GM19043 (cell line): Measurements from ENCODE around the gene RABGAP1.
"Not testable (repeated sequence)": the region's sequence is repeated elsewhere in the genome, so short reads cannot be mapped to it uniquely, and the experiment has no call there.

ENCODE experiments used
- ATAC-seq: cut with Tn5 transposase; IDR thresholded peaks from one replicate; pipeline ENCODE4 v1.9.1; 2021; ENCODE audit warnings: low read depth; ENCODE audit not compliant: unreplicated experiment

The RABGAP1 gene

DNA sequence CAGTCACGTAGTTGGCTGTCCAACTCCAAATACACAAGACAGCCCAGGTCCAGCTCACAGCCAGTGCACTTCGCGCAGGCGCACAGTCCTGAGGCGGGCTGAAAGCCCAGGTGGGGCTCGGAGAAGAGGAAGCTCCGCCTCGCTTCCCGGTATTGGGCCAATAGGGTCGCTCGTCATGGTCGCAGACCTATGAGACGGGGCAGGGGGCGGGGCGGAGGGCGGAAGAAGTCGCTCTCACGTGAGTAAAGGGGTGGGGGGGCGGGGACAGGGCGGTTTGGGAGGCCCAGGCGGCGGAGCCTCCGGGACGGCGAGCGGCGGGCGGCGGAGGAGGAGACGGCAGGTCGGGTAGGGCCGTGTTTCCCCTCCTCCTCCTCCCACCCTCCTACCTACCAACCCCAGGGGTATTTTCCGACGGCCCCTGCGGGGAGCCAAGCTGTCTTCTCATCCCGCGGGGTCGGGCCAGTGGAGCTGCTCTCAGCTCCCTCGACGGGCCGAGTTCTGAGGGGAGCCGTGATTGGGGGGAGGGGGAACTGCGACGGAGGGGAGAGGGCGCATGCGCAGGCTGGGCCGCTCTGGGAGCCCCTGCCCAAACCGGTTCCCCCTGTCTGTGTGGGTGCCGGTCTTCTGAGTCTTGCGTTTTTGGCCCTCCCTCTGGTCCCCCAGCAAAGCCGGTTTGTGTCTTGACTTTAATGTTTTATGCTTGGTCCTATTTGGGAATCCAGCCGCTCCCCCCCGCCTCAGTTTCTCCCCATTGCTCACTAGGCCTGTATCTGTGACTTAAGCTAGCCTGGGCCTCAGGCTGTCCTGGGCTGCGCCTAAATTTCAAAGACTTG lies at the start of gene RABGAP1:
RABGAP1 (plus strand) TSS at position 272 of the 833 bp plus-strand sequence. CDS start 16,040 bp downstream, outside the sequence.
- ATAC-seq = peak; percentile 98

DNA sequence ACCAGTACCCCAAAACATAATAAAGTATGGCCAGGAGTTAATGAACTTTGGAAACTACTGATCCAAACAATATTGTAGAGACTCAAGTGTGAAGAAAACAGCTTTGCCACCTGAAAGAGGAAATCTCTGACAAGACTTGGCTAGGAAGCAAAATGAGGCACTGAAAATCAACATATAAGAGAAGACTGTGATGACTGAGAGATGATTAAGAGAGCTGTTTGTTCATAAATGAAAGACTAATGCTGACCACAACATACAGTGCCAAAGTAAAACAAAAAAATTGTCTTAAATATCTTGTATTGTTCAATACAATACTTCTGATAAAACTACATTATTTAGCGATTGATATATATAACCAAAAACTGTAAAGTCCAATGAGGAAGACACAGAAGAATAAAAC lies 42.9 kb upstream of the RABGAP1 start:
- no peak for ATAC-seq

DNA sequence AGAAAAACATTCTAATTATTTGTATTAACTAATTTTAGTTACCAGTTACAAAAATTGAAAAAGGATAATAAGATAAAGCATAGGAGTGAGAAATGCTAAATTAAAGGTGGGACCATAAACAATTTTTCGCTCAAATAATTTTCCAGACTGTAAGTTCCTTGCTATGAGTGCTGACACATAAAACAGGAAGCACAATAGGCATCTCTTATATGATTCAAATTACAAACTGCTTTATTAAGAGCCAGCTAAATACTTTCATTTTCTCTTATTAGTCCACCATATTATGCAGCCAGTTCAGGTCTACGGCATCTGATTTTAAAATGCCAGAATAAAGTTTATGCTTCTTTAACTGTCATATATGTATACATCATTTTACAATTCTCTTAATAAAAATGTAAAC lies 40.0 kb upstream of the RABGAP1 start:
- no peak for ATAC-seq

DNA sequence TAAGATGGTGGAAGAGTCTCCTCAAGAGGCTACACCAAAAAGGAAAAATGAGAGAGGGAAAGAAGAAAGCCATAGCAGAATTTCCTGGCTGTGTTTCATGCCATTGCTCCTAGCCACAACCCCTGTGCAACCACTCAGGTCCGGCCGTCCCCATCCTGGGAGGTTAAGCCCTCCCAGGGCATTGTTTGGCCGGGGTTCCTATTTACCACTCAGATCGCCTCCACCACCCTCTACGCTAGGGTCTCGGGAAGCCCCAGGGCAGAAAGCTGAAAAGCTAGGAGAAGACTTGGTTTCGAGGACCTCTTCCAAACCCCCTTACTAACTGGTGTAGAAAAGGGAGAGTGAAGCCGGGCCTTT lies 36.4 kb upstream of the RABGAP1 start:
- no peak for ATAC-seq

DNA sequence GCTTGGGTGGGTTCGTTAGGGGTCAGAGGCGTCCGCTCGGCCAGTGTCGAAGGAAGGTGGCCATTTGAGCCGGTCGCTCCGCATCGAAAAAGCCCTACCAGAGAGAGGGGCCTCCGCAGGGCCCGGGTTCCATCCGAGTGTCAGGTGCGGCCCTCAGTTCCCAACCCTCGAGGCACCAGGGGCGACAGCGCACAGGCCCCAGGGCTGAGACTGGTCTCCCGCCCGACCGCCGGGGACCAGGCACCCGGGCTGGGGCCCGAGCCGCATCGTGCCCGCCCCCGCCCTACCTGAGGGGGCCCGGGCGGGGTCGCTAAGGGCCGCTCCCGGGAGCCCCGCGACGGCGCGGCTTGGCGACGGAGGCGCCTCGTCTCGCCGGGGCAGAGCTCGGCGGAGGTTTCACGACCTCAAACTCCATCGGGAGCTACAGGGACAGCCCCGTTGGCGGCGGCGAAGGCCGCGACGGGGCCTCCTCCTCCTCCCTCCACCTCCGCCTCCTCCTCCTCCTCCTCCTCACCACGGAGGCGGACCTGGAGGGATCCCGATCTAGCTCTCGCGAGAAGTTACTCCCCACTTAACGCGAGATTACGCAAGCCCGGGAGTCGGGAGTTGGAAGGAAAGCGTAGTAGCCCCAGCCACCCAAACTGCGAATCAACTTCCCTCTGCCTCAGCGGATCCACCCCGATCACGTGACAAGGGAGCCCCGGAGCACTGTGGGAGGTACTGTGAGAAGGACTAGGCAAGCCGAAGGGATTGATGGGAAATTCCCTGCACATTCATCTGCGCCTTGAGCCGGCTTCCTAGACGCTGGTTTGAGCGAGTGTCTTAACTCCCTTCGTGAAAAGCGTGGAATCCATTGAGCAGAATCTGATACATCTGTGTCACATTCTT lies 35.8 kb upstream of the RABGAP1 start, which contains the start of gene RC3H2:
RC3H2 (minus strand) TSS at position 537 of the 888 bp plus-strand sequence. CDS start 7,850 bp downstream, outside the sequence.
- peak; percentile 82 for ATAC-seq

DNA sequence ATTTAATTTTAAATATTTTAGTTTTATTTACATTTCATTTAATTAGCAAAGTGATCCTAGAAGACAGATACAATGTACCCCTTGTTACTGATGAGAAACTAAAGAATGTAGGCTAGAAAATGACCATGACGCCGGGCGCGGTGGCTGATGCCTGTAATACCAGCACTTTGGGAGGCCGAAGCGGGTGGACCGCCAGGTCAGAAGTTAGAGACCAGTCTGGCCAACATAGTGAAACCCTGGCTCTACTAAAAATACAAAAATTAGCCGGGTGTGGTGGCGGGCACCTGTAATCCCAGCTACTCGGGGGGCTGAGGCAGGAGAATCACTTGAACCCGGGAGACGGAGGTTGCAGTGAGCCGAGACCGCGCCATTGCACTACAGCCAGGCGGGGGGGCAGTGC lies 34.7 kb upstream of the RABGAP1 start:
- not testable (repeated sequence) for ATAC-seq

DNA sequence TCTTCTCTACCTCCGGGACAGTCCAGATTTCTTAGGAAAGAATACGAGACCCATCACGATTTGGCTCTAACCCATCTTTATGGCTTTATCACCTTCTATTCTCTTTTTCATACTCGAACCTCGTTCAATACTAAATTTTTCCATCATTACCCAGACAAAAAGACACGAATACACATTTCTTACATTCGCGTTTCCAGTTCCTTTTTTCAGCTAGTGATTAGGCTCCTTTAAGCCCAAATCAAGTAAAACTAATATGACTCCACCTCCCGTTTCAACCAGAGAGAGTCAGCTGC lies 28.2 kb upstream of the RABGAP1 start:
- no peak for ATAC-seq

DNA sequence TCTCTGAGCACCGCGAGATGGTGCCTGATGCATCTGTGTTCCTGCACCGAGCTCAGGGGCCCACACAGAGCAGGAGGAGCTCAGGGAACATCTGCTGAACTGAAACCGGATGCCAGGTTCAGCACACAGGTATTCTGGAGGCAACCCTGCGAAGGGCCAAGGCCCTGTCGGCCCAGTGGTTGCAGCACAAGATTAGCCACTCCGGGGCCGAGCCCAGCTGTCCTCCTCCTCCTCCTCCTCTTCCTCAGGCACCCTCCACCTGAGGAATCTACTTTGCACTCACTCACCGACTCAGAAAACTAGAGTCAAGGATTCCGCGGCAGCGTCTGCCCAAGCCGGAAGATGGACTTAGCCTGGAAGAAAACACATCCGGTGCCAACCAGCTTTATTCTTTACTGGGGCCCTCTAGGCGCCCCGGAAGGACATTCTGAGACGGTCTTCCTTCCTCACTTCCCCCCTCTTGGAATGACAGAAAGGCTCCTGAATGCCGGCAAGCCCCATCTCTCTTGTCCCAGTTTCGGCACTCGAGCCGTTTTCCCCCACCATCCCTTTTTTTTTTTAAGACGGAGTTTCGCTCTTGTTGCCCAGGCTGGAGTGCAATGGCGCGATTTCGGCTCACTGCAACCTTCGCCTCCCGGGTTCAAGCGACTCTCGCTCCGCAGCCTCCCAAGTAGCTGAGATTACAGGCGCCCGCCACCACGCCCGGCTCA lies 27.7 kb upstream of the RABGAP1 start, which contains the start of gene ZBTB6:
ZBTB6 (minus strand) TSS at position 360 of the 710 bp plus-strand sequence. CDS start 1,251 bp downstream, outside the sequence.
- peak; percentile 97 for ATAC-seq

DNA sequence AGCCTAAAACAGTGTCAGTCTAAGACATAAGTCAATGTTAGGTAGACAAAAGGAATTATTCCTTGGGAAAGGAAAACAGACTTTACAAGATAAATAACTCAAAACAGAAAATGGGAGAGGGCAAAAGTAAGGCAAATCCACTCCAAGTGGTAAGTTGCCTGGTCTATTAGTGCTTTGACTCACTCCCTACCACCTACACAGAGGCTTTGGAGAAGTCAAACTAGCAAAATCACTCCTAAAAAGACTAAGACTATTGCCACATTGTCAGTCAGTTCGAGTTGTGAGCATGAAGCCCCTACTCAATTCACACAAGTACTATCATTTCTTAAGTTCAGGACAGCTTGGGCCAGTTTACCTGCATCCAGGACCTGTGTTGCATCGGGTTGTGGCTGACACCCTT lies 22.5 kb upstream of the RABGAP1 start:
- ATAC-seq = no peak

DNA sequence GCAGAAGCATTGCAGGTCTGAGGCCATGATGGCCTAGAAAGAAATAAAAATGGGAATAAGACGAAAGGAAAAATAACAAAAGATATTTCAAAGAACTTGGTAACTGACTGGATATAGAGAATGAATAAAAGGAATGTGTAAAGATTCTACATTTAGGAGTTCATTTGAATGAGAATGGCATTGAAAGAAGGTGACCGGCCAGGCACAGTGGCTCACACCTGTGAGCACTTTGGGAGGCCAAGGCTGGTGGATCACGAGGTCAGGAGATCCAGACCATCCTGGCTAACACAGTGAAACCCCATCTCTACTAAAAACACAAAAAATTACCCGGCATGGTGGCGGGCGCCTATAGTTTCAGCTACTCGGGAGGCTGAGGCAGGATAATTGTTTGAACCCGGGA lies 18.1 kb upstream of the RABGAP1 start:
- no peak for ATAC-seq

DNA sequence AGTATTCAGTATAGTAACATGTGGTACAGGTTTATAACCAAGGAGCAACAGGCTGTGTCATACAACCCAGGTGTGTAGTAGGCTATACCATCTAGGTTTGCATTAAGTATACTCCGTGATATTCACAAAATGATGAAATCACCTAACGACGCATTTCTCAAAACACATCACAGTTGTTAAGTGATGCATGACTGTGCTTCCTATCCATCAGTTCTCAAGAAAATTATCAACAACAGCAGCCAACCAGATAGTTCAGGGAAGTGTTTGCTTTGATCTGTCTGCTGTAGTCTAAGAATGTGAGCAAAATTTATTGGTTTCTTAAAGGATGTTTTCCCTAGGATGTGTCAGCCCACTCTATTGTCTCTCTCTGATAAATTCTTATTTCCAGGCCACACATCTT lies 16.9 kb upstream of the RABGAP1 start:
- ATAC-seq = no peak

DNA sequence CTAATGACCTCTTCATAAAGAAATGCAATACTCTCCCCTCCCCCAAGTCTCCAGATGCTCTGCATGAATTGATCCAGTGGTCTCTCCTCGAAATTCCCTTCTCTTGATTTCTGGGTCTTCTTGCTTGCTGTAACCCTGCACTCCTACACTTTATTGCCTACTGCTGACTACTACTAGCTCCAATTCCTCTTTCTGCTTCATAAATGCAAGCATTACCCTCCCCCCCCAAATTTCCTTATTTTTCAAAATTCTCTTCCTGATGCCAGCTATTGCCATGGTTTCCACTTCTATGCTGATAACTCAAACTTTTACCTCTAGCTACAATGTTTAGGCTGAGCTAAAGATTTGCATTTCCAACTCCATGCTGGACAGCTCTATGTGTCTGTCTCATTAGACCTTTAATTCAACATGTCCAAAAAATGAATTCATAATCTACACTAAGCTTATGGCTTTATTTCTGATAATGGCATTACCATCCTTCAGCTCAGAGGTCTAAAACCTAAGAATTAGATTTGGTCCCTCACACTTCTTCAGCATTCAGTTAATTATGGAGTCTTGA lies 10.9 kb upstream of the RABGAP1 start:
- ATAC-seq = no peak

DNA sequence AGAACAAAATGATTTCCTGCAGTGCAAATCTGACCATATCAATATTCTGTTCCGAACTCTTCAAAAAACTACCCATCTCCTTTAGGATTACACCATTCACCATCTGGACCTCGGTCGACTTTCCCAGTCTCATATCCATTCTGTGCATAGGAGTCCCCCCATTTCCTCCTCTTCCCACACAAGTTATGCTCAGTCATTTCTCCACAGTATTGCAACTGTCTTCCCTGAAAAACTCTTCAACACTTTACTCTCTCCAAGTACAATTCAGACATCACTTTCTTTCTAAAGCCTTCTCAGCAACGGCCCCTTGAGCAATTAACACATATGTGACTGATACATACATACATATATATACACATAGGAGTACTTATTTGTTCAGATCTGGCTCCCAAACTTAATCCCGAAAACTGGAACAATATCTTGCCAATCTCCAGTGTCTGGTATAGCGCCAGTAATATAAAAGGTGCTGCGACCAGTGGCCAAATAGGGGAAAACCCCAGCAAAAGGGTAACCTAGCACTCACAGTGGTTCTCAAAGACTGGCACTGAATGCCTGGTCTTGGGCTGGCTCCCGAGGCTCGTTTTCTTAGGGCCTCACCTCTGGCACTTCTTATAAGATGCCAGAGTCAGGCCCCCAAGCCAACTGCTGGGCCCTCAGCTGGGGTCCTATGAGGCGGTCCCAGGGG lies 10.1 kb upstream of the RABGAP1 start:
- peak; percentile 18 for ATAC-seq

DNA sequence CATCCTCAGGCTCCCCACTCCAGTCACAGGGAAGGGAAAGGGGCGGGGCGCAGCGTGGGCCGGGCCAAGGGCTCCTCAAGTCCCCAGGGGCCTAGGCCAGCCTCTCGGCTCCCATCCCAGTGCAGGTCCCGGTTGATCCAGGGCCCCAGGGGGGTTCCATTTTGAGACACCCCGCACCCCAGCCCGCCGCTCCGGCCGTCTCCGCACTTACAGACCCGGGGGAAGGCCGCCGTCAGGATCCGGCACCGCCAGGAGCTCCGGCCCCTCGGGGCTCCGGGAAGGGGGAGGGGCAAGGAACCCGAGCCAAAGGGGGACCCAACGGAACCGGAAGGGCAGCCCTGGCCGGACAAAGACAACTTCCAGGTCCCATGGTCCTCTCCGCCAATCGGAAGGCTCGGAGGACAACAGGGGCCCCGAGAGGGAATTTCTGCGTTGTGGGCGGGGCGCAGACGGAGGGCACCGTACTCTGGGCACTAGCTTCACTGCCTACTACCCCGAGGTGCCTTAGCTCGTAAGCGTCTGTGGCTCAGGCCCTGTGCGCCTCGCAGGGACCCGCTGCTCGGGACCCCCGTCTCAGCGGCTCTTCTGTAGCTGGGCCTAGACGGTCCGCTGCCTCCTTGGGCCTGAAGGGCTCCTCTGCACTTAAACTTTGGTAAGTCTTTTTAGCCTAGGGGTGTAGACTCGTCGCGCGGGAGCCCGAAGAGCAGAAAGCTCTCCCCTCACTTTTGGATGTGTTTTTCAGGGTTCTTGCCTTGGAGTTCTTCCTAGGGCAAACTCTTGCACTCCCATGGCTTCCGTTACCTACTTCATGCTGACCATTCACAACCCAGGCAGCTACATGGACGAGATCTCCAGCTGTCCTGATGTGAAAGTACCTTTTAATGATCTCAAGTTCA lies 9.3 kb upstream of the RABGAP1 start, which contains the start of gene ZBTB26:
ZBTB26 (minus strand) TSS at position 287 of the 896 bp plus-strand sequence. CDS start 11,578 bp downstream, outside the sequence.
- peak; percentile 95 for ATAC-seq

DNA sequence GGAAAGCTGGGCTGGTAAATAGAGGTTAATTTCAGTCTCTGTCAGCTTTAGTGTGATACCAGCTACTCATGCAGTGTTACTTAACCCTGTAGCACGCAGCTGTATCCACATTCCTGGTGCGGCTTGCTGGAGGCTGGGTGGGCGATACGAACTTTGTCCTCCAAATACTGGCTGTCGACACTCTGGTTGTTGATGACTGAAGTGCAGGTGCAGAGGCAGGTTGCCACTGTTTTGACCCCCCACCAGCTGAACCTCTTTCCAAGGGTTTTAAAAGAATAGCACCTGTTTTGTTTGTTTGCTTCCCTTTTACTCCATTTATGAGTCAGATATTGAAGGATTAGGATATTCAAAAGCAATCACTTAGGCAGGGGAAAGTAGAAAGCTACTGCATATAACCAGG lies 4.4 kb upstream of the RABGAP1 start:
- no peak for ATAC-seq

DNA sequence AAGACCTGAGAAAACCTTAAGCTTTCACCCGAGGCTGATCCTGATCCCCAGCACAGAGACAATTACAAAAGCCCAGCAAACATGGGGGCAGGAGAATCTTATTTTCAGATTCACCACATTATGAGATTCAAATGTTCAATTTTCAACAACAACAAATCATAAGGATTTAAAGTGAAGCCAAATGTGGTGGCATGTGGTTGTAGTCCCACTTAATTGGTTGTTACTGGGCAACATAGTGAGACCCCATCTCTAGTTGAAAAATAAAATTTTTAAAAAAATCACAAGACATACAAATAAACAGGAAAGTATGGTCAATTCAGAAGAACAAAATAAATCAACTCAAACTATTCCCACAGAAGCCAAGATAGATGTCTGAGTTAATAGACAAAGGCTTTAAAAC lies 3.9 kb upstream of the RABGAP1 start:
- no peak for ATAC-seq

DNA sequence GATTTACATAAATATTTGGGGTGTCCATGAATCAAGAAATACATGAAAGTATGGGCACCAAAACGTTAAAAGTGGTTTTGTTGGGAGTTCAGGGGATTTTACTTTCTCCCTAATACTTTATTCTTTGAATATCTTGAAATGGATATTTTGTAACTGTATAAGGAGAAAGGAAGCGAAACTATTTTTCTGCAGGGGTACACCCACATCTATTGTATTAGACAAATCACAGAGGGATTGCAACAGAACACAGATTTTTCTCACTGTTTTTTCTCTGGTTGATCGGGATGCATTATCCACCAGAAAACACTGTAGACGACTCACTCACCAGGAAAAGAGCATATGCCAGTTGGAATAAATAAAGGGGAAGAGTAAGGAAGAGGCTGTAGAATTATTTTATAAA lies 1.2 kb upstream of the RABGAP1 start:
- no peak for ATAC-seq

DNA sequence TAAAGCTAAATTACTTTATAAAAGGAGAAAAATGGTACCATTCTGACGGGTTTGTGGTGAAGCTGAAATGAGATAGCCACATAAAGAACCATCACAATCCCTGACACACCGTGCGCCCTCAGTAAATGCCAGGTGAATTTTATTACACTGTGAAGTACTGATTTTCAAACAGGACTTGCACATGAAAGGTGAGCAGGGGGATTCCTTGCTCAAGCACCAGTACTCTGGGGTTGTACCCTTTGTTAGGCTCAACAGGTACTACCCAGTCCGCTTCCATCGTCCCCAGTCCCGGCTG lies 419 bp upstream of the RABGAP1 start:
- ATAC-seq = no peak

DNA sequence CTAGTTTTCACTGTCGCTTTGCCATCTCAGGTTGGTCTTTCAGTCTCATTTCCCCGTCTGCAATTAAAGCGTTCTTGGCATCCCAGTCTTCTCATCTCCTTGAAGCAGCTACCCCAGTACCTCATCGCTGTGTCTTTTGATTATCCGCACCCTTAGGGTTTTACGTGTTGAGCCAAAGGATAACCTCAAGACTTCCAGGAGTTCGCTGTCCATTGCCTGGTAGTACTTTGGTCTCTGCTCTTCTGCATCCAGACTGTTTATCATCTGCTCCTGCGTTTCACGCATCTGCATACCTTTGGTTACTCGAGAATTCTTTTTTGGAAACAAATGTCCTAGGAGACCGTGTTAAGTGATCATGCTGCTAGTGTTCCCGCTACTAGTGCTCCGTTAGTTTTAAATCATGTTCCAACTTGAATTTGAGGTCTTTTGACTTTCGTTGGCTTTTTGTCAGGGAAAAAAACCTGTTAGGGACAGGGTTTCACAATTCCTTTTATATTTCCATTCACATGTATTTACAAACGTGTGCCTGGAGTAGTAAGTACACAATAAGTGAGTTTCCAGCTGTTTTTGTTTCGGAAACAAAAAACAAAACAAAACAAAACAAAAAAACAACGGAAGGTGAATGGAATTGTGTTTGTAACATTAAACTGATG lies 888 bp downstream of the RABGAP1 start:
- no peak for ATAC-seq
